GM23338 (cell line): ENCODE measurements around the gene DDX23.

Experiments
- CTCF ChIP-seq, 2 experiments: fragments of 200-600 bp in 1 of 2; sonication (generic) in 1 of 2; conservative IDR thresholded peaks; 2 replicates each; pipeline versions ENCODE4 v1.5.1 to v1.6.1; 2016 to 2017; ENCODE audit warnings: antibody characterized with exemption in 2 of 2, low read depth in 2 of 2, mild to moderate bottlenecking in 2 of 2, moderate library complexity in 1 of 2
- EZH2 ChIP-seq: fragments of 200-600 bp; sonication (generic); IDR thresholded peaks from one replicate; pipeline ENCODE4 v1.8.0; 2017; ENCODE audit warnings: antibody characterized with exemption, mild to moderate bottlenecking, low read depth; ENCODE audit not compliant: unreplicated experiment
- EZH2phosphoT487 ChIP-seq: fragments of 200-600 bp; sonication (generic); IDR thresholded peaks from one replicate; pipeline ENCODE4 v1.8.1; 2018; ENCODE audit warnings: antibody characterized with exemption; ENCODE audit not compliant: unreplicated experiment
- JUNB ChIP-seq: IDR thresholded peaks from one replicate; pipeline ENCODE4 v1.6.1; 2016; ENCODE audit warnings: antibody characterized with exemption; ENCODE audit not compliant: unreplicated experiment
- POLR2AphosphoS5 ChIP-seq: IDR thresholded peaks from 2 replicates; pipeline ENCODE4 v1.6.1; 2016; ENCODE audit warnings: antibody characterized with exemption, low read depth
- REST ChIP-seq: IDR thresholded peaks from one replicate; pipeline ENCODE4 v1.6.1; 2018; ENCODE audit warnings: antibody characterized with exemption; ENCODE audit not compliant: unreplicated experiment
- ZNF331 ChIP-seq: fragments of 250-450 bp; sonication (Bioruptor Pico); IDR thresholded peaks from 2 replicates; pipeline ENCODE4 v1.5.0; 2020; ENCODE audit warnings: low read depth, mild to moderate bottlenecking, moderate library complexity
- ZNF462 ChIP-seq: fragments of 250-450 bp; sonication (Bioruptor Pico); IDR thresholded peaks from 2 replicates; pipeline ENCODE4 v1.5.0; 2020; ENCODE audit warnings: mild to moderate bottlenecking, moderate library complexity

GRCh38 chr12:48851883-48852733, at the start of gene DDX23:
- no peak for TF ChIP-seq CTCF (conservative IDR thresholded peaks at IDR 0.05; ENCODE audit: low read depth in 2 of 2)
- TF ChIP-seq REST = no peak
- no peak for TF ChIP-seq EZH2
- TF ChIP-seq JUNB = no peak
- no peak for TF ChIP-seq ZNF331 (CRISPR knock-in tag)
- peak; percentile 64 for TF ChIP-seq POLR2AphosphoS5
- no peak for TF ChIP-seq EZH2phosphoT487
- TF ChIP-seq ZNF462 (CRISPR knock-in tag) = no peak
